ENCODE data around the gene MEGF11.
"Not testable (repeated sequence)": the region's sequence is repeated elsewhere in the genome, so short reads cannot be mapped to it uniquely, and the experiment has no call there.

MEGF11 gene

GRCh38 chr15:66275352-66275751 lies 21.8 kb upstream of the MEGF11 start:
- FAIRE-seq = no peak

DNA sequence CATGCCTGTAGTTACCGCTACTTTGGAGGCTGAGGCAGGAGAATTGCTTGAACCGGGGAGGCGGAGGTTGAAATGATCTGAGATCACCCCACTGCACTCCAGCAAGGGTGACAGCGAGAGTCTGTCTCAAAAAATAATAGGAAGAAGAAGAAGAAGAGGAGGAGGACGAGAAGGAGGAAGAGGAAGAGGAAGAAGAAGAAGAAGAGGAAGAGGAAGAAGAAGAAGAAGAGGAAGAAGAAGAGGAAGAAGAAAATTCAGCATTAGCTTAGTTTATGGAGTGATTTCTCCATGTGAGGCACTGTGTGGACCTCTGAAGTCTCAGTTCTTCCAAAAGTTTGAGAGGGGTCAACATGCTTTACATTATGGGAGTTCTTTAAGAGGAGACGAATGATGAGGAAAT lies 17.4 kb upstream of the MEGF11 start:
- no peak for FAIRE-seq

DNA sequence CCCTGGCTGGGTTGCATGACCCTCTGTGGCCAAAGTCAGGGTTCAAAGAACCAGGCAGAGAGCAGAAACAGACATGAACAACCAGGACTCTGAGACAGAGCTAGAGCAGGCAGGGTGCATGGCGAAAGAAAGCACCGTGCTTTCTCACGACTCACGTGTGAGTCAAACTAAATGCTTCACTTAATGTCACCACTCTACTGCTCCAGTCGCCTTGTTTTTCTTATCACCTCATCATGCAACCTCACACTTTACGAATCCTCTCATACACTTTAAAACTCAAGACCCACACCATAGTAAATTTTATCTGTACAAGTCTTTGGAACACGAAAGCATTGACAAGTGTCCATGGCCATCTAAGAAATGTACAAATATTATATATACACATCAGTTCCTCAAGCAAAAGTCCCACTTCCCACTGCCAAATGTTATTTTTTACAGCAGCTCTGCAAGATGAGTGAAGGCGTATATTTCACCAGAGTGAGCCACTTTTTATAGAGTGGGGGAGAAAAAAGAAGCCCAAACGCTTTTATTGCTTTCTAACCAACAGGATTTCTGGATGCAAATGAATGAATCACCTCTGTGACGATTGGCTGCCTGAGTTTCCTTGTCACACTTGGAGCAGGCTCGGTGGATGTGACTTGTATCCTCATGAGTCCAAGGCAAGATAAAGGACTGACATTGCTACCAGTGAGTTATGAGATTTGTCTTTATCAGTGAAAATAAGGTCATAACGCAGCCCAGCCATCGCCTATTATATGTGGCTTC lies 16.0 kb upstream of the MEGF11 start:
- FAIRE-seq = no peak

DNA sequence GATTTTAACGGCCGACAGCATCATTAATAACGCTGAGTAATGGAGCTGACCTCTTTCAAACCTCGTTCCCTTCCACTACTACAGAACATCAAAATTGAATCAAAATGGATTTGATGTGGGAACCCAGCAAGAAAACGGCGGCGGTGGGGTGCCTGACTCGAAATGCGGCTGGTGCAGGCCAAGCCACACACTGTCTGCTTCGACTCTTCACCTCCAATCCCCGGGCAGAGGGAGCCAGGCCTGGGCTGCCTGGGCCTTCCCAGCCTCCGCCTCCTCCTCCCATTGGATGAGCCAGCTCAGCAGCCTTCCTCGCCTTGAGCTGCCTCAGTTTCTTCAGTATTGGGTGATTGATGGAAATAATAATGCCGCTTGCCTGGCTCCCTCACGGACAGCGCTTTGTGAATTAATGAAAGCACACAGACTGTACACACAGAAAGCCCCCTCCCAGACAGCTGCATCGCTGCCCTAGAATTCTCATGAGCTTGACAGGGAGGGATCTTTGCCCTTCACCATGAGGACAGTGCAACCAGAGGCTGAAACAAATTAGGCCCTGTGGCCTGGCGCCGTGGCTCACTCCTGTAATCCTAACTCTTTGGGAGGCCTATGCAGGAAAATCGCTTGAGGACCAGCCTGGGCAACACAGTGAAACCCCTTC lies 11.4 kb upstream of the MEGF11 start:
- no peak for FAIRE-seq

GRCh38 chr15:66262837-66263236 lies 9.3 kb upstream of the MEGF11 start:
- not testable (repeated sequence) for FAIRE-seq

DNA sequence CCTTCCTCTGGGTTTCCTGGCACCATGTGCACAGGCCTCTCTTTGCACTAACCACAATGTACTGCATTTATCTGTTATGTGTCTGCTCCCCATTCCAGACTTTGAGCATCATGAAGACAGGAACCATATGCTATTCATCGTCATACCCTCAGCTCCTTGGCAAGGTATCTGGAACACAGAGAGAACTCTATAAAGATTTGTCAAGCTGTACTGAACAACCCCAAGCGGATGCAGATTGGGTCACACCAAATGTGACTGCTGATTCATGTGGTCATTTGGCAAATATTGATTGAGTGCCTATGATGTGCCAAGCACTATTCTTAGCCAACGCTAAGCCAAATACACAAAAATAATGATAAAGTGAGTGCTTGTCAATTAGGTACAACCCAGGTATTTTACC lies 7.5 kb upstream of the MEGF11 start:
- no peak for FAIRE-seq

- no peak for FAIRE-seq
These were observed 3.1 kb upstream of the MEGF11 start for GRCh38 chr15:66256692-66257091.

DNA sequence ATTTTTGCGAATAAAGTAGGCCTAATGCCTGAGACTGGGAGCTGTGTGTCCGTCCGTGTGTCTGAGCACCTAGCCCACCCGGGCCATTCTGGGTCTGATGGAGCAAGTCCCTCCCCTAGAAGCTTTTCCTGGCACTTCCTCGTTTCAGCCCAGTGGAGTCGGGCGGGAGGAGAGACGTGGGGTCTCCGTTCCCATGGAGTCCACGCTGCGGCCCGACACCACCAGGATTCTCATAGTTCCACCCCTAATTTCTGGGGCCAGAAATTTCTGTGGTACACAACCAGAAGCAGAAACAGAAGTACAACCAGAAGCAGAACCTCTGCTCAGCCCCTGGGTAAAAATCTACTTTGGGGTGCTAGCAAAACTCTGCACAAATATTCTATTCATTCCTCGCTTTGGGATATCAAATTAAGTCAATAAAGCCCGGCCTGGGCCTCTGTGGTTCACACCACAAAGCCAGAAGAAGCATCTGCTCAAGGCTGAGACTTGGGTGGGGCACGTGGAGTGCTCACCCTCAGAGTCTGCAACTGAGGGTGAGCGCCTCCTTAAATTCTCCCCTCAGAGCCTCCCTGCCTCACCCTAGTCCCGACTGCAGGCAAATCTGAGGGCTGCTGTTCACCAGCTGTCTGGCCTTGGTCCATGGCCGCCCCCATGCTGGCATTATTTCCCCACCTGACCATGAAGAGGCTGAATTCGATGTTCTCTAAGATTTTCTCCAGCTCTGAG lies 1.6 kb upstream of the MEGF11 start:
- FAIRE-seq = no peak

DNA sequence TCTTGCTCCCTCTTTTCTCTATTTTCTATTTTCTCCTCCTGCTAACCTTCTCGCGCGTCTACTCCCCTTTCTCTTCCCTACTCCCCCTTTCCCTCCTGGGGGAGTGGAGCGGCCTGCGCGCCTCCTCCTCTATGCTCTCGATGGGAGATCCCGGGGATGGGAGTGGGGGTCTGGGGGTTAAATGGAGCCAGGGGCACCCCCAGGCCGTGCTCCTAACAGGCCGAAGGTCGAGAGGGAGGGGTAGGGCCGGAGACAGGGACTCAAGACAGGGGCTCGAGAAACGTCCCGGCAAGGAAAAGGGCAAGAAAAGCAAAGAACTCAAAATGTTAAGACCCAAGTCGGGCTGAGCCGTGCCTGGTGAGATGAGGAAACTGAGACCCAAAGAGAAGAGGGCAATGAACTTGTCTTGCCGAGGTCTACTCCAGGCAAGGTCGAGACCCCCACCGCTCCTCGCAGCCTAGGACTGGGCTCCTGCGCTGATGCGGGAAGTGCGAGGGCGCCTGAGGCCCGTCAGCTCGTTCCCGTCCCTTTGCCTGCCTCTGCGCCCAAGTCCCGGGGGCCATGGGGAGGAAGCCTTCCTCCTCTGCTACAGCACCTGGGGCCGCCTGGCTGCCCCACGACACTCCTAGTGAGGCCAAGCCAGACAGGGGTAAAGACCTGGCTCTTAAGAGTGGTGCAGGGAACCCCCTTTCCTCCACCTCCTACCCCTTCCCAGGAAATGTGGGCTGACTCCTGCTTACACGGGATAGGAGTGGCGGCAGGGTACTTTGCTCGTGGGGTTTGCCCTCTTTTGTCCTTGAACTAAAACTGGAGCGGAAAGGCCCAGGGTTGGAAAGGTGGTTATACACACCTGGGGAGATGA lies 770 bp upstream of the MEGF11 start:
- FAIRE-seq = no peak

GRCh38 chr15:66252685-66253417 lies 699 bp downstream of the MEGF11 start:
- FAIRE-seq = no peak

DNA sequence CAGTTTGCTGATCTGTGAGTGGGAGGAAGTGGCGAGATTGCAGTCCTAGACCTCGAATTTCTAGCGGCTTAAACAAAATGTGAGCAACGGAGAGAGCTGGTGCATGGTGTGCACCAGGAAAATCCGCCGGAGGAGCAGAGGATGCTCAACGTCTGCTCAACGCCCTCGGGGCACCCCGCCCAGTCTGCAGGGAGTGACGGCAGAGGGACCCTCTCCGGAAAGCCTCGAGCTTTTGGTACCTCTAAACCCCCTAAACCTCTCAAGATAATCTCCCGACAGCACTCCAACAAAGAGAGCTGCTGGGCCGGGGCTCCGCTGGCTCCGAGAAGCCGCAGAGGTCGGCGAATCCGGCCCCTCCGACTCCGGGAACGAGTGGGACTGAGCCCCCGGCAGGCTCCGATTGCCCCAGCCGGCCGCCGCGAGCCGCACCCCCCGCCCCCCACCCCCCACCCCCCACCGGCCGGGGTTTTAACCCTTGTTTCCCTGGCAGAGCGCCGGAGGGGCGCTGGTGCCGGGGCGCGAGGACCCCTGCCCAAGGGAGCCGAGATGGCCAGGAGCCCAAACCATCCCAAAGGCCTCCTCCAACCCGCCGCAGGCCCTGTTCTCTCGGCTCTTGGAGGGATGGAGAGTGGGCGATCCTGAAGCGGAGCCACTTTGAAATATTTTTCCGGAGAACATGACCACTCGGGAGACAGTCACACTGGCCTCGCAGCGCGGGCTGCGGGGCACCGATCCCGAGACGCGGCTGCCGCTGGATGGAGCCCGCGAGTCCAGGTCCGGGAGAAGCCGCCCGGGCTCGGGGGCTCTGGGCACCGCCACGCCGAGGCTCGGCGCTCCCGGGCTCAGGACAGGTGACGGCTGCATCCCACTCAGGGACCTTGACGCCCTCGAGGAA lies 1.5 kb downstream of the MEGF11 start:
- no peak for FAIRE-seq

DNA sequence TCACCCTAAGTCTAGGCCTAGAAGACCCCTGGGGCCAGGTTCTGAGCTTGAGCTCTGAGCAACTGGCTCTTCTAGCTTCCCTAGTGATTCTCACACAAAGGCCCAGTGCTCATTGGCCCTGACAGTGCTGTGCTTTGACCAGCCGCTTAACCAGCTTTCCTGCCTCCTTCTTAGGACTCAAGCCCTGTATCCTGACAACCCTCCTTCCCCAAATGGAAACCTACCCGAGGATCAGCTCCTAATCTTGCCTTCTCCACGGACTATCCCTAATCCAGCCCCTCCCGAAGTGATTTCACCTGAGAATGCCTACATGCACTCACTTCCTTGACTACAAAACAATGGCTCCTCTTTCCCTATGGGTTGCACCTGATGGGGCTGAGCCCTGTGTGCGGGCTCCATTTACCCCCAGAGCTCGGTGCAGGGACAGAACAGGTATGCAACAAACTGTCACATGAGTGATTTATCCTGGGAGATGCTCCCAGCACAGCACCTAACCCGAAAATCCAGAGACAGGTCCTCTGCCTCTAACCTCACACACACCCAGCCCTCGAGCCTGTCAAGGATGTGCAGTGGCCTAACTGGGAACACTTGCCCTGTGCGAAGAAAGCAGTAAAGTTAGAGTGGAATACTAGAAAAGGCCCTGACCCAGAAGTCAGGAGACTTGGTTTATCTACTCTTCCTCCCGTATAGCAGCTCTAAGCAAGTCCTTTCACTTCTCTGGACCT lies 2.3 kb downstream of the MEGF11 start:
- no peak for FAIRE-seq

DNA sequence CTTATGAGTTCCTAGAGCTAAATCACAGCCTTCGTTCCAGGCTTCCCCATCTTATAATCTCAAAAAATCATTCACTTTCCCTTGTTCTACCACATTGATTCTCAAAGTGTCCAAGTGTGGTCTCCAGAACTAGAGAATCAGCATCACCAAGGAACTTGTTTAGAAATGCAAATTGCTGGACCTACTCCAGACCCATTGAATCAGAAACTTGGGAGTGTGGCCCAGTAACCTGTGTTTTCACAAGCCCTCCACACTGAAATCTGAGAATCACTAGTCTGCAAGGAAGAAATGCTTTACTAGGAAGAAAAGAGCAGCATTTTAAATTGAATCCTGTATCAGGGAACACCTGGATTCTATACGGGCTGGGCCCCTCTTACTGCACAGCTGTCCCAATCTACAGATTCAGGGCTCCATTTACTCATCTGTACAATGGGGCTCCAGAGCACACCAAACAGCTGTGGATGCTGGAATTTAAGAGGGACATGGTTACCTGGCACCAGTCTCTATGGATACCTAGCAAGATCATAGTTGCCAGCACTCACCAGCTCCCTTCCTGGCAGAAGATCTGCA lies 3.9 kb downstream of the MEGF11 start:
- FAIRE-seq = no peak

GRCh38 chr15:66246937-66247336 lies 6.6 kb downstream of the MEGF11 start:
- no peak for FAIRE-seq

DNA sequence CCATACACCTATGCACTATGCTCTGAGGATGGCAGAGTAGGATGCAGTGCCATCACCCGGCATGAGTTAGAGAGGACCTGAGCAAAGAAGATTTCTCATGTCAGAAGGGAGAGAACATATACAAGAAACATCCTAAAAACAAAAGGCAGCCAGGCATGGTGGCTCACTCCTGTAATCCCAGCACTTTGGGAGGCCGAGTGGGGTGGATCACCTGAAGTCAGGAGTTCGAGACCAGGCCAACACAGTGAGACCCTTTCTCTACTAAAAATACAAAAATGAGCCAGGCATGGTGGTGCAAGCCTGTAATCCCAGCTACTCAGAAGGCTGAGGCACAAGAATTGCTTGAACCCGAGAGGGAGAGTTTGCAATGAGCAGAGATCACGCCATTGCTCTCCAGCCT lies 7.7 kb downstream of the MEGF11 start:
- not testable (repeated sequence) for FAIRE-seq

DNA sequence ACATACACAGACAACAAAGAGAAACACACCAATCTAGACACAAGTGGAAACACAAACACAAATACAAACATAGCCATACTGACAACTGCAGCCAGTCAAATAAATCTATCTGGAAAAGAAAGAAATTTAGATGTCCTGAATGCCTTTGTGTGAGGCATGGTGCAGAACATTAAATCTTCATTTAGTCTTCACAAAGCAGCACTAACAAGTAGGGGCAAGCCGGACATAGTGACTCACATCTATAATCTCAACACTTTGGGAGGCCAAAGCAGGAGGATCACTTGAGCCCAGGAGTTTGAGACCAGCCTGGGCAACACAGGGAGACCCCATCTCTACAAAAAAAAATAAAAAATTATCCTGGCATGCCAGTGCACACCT lies 11.7 kb downstream of the MEGF11 start:
- FAIRE-seq = no peak

- FAIRE-seq = no peak
These were observed 12.3 kb downstream of the MEGF11 start for GRCh38 chr15:66241087-66241907.

DNA sequence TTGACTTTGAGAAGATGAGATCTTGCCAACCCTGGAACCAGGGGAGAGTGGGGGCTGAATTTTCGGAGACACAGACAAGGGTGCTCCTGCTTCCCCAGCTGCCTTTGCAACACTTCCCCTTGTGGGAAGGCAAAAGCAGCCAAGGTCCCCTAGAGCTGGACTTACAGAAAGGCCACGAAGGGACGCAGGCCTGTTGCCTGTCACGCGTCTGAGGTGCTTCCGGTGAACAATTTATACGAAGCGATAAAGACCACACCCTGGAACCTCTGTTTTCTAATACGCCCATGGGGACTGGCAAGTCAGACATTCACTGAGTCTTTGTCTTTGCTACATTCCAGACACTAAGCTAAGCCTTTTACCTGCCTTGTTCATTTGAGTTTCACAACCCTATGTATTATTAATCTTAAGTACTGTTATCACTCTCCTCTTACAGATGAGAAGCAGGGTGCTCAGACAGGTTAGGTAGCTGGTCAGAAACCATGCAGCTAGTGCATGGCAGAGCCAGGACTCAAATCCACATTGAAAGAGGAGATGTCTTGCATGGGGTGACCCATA lies 13.2 kb downstream of the MEGF11 start:
- FAIRE-seq = no peak

GRCh38 chr15:66239514-66239913 lies 14.0 kb downstream of the MEGF11 start:
- FAIRE-seq = no peak
